ENCODE results near the gene EFNA2.

GRCh38 chr19:1248786-1249297 lies 36.8 kb upstream of the EFNA2 start:
- TF ChIP-seq POLR2A (IDR thresholded peaks at IDR 0.05; ENCODE audit: low read depth, low read length) (peak; percentile 28; the same call in 1 of the 2 replicates), TAF1 (IDR thresholded peaks at IDR 0.05; ENCODE audit: borderline replicate concordance, low read depth, low read length) (no peak)

Data from GM12892 (cell line).